Activated naive CD8-positive, alpha-beta T cell treated with anti-CD3 and anti-CD28 coated beads, Interleukin-2, amount 50 U/mL, for 24 hours (primary cell): ENCODE data around the gene HNRNPU.
A peak's percentile ranks its signal among the peaks of the same experiment; 100 is the strongest.

ENCODE experiments used
- ATAC-seq: fragments of 150-1000 bp; cut with Tn5 transposase; one replicate; pipeline ENCODE4 v1.10.0; 2021
- DNase-seq: peaks from one replicate; pipeline ENCODE4 v3.0.0; 2021
- H3K27ac Mint-ChIP-seq: one replicate; pipeline ENCODE4 v1.8.0; 2021; ENCODE audit warnings: mild to moderate bottlenecking, mixed read lengths
- H3K27me3 Mint-ChIP-seq: one replicate; pipeline ENCODE4 v1.8.0; 2021; ENCODE audit warnings: mixed read lengths
- H3K36me3 Mint-ChIP-seq: one replicate; pipeline ENCODE4 v1.8.0; 2021; ENCODE audit warnings: low read depth, mixed read lengths
- H3K4me1 Mint-ChIP-seq: one replicate; pipeline ENCODE4 v1.8.0; 2021; ENCODE audit warnings: mixed read lengths
- H3K4me3 Mint-ChIP-seq: one replicate; pipeline ENCODE4 v1.8.0; 2021; ENCODE audit warnings: mild to moderate bottlenecking, moderate library complexity, mixed read lengths
- H3K9me3 Mint-ChIP-seq: one replicate; pipeline ENCODE4 v1.8.0; 2021; ENCODE audit warnings: mixed read lengths

Gene HNRNPU

DNA sequence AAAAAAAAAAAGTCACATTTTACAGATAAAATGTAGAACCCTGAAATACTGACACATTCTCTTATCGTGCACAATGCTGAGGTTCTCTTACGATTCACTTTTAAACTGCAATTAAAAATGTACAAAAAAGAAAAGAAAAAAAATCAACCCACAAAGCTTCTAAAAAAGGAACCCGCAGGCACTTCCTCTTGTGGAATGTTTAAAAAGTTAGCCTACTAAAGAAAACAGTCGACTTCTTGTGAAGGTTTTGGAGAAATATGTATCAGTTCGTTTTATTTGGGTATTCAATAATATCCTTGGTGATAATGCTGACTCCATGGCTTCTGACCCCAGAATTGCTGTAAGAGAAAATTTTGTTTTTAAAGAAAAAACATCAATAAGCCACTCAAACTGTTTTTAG, 10.2 kb downstream of the HNRNPU start:
- DNase-seq (no peak), ATAC-seq (no peak)
- Mint-ChIP-seq H3K27me3 (no peaks in the 10 kb centered on the region), H3K4me3 (peak overlapping the region; percentile 1), H3K9me3 (no peaks in the 10 kb centered on the region), H3K27ac (peak overlapping the region; percentile 73), H3K36me3 (peaks cover 96% of the 10 kb centered on the region), H3K4me1 (peaks cover 92% of the 10 kb centered on the region)

DNA sequence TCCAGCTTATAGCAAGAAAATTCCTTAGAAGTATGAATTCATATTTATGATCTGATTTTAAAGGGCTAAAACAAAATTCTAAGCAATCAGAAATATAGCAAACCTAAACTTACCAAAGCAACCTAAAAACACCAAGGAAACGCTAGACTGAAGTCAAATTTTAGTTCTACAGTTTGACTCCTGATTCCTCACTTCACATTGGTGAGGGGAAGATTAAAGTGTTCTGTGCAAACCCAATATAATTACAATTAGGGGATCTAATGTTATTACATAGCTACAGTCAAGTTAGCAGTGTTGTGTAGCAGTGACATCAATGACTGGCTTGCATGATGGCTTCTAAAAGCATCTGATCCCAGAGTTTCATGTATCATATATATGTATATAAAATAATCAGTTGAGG, 11.6 kb downstream of the HNRNPU start:
- Mint-ChIP-seq H3K27me3 (no peaks in the 10 kb centered on the region), H3K4me1 (peaks cover 84% of the 10 kb centered on the region), H3K36me3 (peaks cover 96% of the 10 kb centered on the region), H3K27ac (peak overlapping the region; percentile 33), H3K4me3 (no peak overlapping the region), H3K9me3 (no peaks in the 10 kb centered on the region)
- ATAC-seq, result no peak
- DNase-seq, result no peak

DNA sequence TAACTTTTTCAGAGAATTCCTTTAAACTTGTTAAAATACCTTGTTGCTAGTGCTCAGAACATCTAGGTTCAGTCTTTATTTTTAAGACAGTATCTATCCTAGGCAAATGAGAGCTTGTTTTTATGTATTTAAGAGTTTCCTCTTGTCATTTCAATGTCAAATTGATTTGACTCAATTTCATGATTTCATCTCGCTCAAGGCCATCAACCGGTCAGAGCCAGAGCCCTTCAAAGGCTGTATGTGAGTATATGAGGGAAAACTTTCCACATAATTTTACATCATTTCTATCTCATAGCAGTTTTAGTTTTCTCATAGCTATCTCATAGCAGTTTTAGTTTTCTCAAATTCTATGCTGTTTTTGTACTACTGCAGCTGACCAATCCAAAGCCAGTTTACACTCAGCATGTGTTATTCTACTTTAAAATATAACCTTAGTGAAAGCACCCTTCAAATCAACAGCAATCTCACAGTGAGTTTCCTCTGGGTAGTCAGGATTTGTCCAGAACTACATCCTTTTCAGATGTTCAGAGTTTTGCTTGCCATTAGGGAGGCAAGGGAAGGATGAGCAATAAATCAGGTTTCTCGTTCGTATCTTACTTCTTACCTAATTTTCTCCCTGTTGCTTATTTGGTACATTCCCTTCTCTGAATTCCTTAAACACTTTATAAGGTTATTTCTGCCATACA, 12.7 kb downstream of the HNRNPU start:
- Mint-ChIP-seq H3K27ac (peak overlapping the region; percentile 33), H3K4me1 (peaks cover 81% of the 10 kb centered on the region), H3K4me3 (no peak overlapping the region), H3K36me3 (peaks cover 96% of the 10 kb centered on the region), H3K9me3 (no peaks in the 10 kb centered on the region), H3K27me3 (no peaks in the 10 kb centered on the region)
- ATAC-seq, result no peak
- no peak for DNase-seq

DNA sequence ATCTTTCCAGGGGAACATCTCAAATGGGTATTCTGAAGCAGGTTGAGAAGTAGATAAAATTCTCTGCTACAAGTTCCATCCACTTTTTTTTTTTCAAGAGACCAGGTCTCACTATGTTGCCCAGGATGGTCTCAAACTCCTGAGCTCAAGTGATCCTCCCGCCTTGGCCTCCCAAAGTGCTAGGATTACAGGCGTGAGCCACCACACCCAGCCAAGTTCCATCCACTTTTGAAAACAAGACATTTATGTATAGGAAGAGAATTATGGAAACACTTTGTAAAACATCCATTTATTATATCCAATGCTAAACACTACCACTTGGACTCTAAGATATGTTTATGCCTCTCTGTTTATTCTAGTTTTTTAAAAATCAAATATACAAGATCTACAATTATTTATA, 13.4 kb downstream of the HNRNPU start:
- H3K4me1 Mint-ChIP-seq, result peaks cover 76% of the 10 kb centered on the region

DNA sequence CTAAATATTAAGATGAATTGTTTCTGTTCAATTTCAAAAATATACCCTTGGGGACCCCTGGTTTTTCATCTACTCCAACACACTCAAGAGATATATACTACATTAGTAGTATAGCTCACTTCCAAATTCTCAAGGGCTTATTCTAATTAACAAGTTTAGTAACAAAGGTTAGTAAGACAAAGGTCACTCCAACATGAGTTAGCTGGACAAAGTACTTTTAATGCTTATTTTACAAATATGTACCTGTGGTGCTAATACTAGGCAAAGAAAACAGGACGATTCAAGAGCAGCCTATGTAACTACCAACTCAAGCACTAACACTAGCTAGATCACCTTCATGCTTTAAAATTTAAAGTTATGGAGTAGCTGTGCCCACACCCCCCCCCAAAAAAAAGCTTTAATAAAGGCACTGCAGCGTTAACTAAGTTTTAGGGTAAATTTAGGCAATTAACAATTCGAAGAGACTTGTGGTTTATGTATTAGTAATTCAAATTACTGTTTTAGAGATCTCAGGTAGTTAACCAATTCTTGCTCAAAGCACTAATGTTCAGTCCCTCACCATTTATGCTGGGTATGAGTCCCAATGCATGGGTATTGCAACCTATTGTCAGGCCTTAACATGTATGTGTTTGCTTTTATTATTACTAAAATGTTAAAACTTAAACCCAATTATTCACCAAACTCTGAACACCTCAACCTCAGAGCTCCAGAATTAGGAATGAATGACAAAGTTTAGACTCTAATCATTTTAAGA, 14.1 kb downstream of the HNRNPU start:
- ATAC-seq (no peak), DNase-seq (no peak)
- no peaks in the 10 kb centered on the region for H3K9me3 Mint-ChIP-seq
- peaks cover 91% of the 10 kb centered on the region for H3K36me3 Mint-ChIP-seq
- H3K4me3 Mint-ChIP-seq, result no peak overlapping the region
- H3K27me3 Mint-ChIP-seq, result no peaks in the 10 kb centered on the region
- H3K27ac Mint-ChIP-seq, result peak overlapping the region; percentile 39
- H3K4me1 Mint-ChIP-seq, result peaks cover 74% of the 10 kb centered on the region

More for the DNA sequence above, 13.4 kb downstream of the HNRNPU start:
- ATAC-seq (no peak), DNase-seq (no peak)
- Mint-ChIP-seq H3K27me3 (no peaks in the 10 kb centered on the region), H3K9me3 (no peaks in the 10 kb centered on the region), H3K4me3 (no peak overlapping the region), H3K27ac (peak overlapping the region; percentile 39), H3K36me3 (peaks cover 93% of the 10 kb centered on the region)

DNA sequence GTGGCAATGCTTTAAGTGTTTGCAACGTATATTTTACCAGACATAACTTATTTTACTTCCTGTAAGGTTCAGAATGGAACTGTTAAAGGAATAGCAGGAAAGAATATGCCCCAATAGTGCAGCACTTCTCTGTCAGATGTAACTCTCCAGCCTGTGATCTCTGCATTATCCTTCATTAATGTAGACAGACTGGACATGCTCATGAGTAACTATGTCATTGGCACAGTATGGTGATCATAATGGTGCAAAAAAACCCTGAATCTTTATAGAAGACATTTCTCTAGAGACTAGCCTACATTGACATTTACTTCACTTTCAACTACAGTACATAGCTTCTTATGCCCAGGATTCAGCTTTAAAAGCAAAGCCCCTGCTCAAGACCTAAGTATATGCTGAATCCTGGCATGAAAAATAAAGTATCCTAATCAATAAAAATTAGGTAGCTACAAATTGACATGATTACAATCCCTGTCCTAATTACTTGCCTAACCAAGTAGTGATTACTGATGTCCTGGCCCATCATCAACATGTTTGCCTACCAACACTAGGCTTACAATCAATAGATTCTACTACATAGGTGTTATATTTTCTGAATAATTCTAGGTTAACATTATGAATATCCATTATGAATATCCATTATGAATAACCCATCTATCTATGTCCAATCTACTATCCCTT, 15.0 kb downstream of the HNRNPU start:
- peaks cover 89% of the 10 kb centered on the region for H3K36me3 Mint-ChIP-seq
- peak overlapping the region; percentile 22 for H3K27ac Mint-ChIP-seq
- H3K9me3 Mint-ChIP-seq, result no peaks in the 10 kb centered on the region
- no peaks in the 10 kb centered on the region for H3K27me3 Mint-ChIP-seq
- peaks cover 74% of the 10 kb centered on the region for H3K4me1 Mint-ChIP-seq
- ATAC-seq (peak; percentile 13), DNase-seq (no peak)
- no peak overlapping the region for H3K4me3 Mint-ChIP-seq

DNA sequence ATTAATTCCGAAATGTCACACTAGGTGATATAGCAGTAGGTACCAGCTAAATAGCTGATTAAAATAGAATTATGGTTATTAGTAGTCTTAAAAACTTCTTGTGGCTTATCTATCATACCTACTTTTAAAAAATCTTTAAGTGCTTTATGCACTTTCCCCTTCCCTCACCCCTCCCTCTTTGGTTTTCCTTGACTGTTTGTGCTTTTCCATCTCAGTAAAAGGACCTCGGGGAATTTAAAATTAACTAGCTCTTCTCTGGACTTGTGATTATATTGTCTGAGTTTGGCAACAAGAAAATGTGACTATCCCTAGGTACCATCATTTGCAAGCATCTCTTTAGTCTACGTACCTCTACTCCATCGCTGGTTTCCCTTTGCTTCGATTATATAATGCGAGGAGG, 17.7 kb downstream of the HNRNPU start:
- H3K9me3 Mint-ChIP-seq, result no peaks in the 10 kb centered on the region
- peaks cover 69% of the 10 kb centered on the region for H3K4me1 Mint-ChIP-seq
- H3K36me3 Mint-ChIP-seq, result peaks cover 89% of the 10 kb centered on the region
- H3K27ac Mint-ChIP-seq, result peak overlapping the region; percentile 46
- DNase-seq, result no peak
- H3K4me3 Mint-ChIP-seq, result no peak overlapping the region
- no peak for ATAC-seq
- no peaks in the 10 kb centered on the region for H3K27me3 Mint-ChIP-seq

DNA sequence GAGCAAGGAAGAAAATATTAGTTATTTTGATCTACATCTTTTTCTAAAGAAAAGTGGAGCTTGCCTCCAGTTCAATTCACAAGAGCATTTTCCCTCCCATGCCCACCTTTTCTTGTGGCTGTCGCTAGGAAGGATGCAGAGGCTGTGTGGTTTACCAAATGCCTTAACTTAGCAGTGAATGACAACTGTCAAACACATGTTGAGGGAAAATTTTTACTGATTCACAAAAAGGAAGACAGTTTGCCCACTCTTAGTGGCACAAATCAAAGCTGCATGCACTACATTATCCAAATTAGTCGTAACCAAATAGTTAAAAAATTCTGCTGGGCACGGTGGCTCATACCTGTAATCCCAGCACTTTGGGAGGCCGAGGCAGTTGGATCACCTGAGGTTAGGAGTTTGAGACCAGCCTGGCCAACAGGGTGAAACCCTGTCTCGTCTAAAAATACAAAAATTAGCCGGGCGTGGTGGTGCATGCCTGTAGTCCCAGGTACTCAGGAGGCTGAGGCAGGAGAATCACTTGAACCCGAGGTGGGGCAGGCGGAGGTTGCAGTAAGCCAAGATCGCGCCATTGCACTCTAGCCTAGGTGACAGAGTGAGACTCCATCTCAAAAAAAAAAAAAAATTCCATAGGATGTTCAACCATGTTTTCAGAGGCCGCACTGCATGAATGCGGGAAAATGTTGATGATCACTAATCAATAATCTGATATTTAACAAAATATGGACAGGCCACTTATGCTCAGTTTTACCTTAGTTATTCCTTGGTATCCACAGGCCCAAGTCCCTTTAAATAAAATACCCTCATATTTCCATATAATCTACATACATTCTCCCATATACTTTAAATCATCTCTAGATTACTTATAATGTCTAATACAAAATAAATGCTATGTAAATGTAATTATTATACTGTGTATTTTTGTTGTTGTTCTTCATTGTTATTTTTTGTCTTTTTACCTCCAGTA, 19.9 kb downstream of the HNRNPU start:
- Mint-ChIP-seq H3K36me3 (peaks cover 88% of the 10 kb centered on the region), H3K27ac (peak overlapping the region; percentile 67), H3K27me3 (no peaks in the 10 kb centered on the region), H3K4me3 (no peak overlapping the region), H3K9me3 (no peaks in the 10 kb centered on the region), H3K4me1 (peaks cover 73% of the 10 kb centered on the region)
- ATAC-seq (peak; percentile 18), DNase-seq (no peak)

DNA sequence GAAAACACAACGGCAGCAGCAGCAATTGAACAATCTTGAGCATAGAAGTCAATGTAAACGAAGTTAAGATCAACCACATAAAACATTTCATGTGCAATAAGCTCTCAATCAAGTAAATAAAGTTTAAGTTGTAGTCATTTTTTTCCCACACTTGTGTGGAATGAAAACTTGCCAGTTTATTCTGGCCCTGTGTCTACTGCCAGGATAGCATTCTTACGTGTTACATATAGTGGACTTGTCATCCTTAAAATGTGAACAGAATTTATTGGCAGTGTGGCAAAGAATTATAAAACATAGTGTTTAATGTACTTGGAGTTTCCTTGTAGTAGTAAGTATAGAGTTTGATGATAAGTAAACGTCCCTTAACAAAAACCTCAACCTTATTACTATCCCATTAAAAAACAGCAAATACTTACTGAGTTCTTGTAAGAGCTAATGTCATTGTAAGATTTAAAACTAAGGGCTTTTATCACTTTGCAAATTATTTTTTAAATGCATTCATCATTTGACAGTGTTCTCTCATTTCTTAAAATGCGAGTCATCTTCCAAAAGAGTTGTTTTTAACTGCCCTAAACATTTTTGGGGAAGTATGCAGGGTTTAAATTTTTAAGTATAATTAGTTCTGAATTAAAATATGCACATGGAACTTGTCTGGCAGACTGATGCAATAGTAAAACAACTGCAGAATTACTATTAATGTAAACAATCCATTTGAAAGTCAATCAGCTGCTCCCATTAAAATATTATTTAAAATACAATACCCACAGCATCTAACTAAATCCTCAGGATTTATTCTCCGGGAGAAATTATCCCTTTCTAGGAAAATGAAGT, 21.0 kb downstream of the HNRNPU start:
- peaks cover 78% of the 10 kb centered on the region for H3K4me1 Mint-ChIP-seq
- no peak overlapping the region for H3K4me3 Mint-ChIP-seq
- H3K36me3 Mint-ChIP-seq, result peaks cover 86% of the 10 kb centered on the region
- no peak for ATAC-seq
- H3K9me3 Mint-ChIP-seq, result no peaks in the 10 kb centered on the region
- no peak overlapping the region for H3K27ac Mint-ChIP-seq
- no peaks in the 10 kb centered on the region for H3K27me3 Mint-ChIP-seq
- no peak for DNase-seq

DNA sequence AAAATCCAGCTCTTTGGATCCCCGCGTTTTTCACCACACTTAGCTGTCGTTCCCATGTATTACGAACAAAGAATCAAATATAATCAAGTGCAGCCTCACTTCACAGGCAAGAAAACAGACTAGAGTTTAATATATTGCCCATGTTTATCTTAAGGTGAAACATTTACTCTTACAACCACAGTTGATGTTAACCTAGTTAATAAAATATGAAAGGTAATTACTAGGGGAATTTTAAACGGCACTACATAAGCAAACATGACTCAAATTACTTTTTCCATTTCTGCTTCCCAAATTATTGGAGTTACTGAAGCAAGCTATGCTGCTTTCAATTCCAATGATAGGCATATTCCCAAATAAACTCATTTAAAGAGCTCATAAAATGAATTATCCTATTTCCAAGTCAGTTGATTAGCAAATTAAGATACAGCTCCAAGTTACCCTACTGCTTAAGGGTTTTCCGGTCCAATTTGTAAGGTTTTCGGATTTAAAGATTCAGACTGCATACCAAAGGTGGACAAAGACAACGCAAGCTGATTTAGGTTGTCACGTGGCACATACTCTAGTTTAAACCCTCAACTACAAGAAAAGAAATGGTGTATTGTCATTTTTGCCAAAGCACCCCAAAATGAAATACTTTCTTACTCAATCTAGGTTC, 22.9 kb downstream of the HNRNPU start:
- no peaks in the 10 kb centered on the region for H3K9me3 Mint-ChIP-seq
- peaks cover 83% of the 10 kb centered on the region for H3K4me1 Mint-ChIP-seq
- no peak overlapping the region for H3K4me3 Mint-ChIP-seq
- H3K27me3 Mint-ChIP-seq, result no peaks in the 10 kb centered on the region
- peaks cover 82% of the 10 kb centered on the region for H3K36me3 Mint-ChIP-seq
- peak overlapping the region; percentile 24 for H3K27ac Mint-ChIP-seq
- ATAC-seq (no peak), DNase-seq (no peak)

DNA sequence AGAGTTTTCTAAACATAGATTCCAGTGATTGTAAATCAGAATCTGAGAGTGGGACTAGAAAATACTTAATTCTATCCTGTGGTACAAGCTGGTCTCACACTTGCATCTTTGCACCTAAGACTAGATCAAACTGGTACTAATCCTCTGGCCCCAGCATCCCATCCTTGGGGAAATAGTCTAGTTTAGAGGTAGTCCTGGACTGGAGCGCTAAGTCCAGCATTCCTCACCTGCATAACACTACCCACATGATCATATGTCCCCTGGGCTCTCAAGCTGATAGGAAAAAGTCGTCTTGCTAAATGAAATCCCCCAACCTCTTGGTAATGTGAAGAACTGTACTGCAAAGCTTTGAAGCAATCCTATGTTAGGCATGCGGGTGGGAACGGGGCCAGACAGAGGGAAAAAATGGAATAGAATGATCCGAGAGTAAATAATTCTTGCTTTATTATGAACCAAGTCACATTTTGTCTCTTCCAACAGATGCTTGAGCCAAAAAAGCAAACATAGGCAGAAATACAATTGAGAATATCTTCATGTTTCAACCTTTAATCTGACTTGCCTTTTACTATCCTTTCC, 24.0 kb downstream of the HNRNPU start:
- Mint-ChIP-seq H3K27ac (peak overlapping the region; percentile 24), H3K36me3 (peaks cover 82% of the 10 kb centered on the region), H3K27me3 (no peaks in the 10 kb centered on the region), H3K4me1 (peaks cover 81% of the 10 kb centered on the region), H3K9me3 (no peaks in the 10 kb centered on the region), H3K4me3 (peak overlapping the region; percentile 4)
- ATAC-seq, result no peak
- DNase-seq, result no peak

DNA sequence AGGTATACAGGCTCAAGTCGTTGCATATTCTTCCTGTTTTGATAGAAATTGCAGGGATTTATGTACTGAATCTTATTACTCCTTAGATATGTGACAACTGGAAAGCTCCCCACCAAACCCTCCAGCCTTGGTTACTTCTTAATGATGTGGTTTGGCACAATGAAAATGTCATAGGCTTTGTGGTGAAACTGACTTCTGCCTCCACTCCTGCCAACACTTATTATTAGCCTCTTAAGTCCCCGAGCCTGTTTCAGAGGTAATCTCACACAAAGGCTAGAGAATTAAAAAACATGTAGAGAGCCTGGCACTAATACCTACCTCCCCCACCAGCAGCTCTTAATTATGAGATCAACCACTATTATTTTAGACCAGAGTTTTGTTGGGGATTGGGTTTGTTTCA, 24.7 kb downstream of the HNRNPU start:
- H3K4me3 Mint-ChIP-seq, result peak overlapping the region; percentile 34
- H3K27me3 Mint-ChIP-seq, result no peaks in the 10 kb centered on the region
- peaks cover 76% of the 10 kb centered on the region for H3K4me1 Mint-ChIP-seq
- DNase-seq (no peak), ATAC-seq (no peak)
- H3K9me3 Mint-ChIP-seq, result no peaks in the 10 kb centered on the region
- peaks cover 79% of the 10 kb centered on the region for H3K36me3 Mint-ChIP-seq
- H3K27ac Mint-ChIP-seq, result peak overlapping the region; percentile 70
